EH (cell line): ENCODE measurements around the gene PLXNA2.

Source experiments
- DNase-seq: peaks from one replicate; pipeline ENCODE4 v3.0.0-alpha.2; 2015; ENCODE audit warnings: low read depth

Gene PLXNA2

DNA sequence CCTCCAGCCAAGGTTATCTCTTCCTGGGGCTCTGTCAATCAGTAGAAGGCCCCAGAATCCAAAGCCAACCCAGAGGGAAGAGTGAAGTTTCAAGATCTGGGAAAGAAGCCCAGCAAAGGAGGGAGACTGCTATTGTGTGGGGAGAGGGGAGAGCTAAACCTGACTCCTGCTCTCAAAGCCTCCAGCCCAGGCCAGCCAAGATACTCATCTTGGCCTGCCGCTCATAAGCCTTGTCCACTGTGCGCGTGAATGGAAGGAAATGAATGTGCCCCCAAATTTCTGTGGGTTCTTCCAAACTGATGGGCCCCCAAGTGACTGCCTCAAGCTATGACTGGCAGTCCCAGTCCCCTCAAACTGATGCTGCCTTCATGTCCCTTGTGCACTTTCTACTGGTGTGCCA lies 2.0 kb downstream of the PLXNA2 start:
- no peak for DNase-seq

DNA sequence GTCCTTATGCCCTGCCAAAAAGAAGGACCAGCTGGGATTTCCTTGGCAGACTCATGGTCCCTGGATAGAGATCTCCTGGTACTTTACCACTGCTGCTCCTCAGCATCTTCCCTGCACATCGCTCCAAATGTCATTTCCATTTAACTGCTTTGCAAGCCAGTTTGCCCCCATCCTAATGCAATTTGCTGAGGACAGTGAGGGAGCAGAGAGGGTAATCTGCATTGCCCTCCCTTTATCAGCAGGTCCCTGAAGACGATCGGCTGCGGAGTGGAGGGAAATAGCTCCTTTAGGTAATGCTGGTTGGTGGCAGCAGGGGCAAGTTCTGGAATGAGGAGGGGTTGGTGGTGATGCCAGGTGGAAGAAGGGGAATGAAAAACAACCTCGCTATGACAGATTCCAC lies 2.7 kb downstream of the PLXNA2 start:
- DNase-seq = no peak

DNA sequence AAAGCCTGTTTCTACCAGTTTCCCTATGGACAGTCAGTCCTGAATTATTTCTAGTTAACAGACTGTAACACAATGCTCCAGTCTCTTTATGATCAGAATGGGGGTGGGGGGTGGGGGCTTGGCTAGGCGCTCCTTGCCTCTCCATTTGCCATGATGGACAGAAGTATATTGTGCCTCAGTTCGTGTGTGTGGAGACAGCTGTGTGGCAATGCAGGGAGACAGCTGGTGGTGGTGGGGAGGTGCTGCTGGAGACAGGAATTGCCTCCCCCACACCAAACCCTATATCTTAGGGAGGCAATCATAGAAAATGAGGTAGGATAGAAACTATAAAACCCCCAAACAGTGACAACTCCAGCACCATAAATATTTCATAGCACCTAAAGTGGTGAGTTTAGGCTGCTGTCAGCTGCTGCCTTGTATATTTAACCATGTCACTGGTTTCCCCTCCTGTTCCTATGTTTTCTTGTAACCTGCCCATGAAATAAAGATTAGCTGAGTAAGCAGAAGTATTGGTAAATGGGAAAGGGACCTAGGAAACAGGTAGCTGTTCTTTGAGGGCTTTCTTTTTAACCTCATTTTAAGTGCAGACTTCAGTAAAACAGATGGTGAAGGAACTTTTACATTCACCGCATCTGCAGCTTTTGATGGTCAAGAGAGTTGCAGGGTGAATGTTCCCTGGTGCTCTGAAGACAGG lies 3.4 kb downstream of the PLXNA2 start:
- DNase-seq = no peak

DNA sequence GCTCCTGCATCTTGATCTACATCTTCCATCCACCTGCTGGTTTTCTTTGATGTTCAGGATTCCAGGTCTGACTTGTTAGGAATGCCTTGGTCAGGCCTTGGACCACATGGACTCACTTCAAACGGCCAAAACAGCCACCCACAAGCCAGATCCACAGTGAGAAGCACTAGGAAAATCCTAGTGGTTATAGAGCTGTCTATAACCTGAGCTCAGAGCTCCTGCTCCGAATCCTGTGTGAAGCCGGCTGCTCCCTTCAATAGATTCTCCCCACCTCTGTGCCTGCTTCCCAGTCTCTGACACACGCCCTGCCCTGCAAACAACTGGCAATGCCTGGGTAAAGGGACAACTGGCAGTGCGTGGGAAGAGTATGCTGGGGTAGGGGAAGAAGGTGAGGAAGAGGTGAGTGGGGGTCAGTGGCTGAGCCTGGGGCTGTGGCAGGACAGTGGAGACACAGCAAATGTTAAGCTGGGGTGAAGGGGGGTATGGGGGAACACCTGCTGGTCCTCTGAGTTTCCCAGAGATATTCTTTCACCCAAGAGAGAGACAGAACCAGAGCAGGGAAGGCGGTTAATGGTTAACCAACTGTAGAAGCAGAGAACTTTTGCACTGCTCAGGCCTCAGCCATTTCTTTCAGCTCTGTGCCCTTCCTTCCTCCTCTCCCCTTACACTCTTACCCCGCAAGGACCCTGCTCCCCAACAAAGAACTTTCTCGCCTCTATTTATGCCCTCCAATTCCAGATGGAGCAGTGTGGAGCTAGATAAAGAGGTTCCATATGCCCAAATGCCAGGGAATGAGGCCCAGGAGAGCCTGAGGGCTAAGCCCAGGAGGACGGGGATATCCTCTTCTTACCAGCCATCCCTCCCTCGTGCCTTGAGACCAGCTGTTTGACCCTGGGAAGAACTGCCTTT lies 4.5 kb downstream of the PLXNA2 start:
- no peak for DNase-seq

DNA sequence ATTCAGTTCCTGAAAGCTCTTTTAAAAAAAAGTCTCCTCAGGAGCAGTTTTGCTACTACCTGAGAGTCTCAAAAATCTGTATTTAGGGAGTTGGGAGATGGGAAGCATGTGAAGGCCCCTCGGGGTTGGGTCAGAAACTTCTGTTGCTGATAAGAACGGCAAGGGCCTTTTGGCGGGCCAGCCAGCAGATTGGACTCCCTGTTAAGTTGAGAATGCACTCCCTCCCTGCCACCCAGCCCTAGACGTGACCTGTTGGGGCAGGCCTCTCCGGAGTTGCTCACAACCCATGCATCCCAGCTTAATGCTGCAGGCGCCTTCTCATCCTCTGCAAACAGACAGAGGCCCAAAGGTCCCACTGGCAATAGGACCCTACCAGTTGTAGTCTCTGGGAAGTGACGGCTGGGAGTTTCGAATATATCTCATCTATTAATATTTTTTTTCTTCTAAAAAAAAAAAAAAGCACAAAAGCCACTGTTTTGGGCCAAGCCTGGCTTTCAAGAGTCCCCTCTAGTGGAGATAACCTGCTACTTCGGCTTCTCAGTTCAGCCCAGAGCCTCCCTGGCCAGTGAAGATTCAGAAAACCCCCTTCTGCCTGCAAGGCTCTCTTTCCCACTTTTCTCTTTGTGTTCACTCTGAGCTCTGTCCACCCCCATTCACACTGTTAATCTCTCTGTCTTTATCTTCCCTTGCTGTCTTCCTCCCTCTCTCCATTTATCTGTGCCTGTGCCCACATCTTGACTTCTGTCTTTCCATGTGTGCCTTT lies 5.3 kb downstream of the PLXNA2 start:
- DNase-seq = peak; percentile 64

DNA sequence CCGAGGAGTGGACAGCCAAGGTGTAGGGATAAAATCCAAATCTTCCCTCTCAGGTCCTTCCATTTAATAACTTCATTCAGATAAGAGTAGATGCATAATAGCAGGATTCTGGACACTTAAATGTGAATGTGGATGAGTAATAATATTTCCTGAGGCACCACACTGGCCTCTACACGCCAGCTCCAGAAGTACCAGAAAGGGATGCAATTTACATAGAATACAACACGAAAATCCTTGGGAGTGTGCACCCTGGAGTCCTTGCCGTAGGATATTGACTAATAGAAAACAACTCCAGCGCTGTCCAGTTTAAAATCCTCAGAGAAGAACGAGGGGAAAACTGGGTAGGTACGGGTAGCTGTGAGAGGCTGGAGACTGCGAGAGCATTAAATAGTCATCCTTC lies 6.9 kb downstream of the PLXNA2 start:
- no peak for DNase-seq

DNA sequence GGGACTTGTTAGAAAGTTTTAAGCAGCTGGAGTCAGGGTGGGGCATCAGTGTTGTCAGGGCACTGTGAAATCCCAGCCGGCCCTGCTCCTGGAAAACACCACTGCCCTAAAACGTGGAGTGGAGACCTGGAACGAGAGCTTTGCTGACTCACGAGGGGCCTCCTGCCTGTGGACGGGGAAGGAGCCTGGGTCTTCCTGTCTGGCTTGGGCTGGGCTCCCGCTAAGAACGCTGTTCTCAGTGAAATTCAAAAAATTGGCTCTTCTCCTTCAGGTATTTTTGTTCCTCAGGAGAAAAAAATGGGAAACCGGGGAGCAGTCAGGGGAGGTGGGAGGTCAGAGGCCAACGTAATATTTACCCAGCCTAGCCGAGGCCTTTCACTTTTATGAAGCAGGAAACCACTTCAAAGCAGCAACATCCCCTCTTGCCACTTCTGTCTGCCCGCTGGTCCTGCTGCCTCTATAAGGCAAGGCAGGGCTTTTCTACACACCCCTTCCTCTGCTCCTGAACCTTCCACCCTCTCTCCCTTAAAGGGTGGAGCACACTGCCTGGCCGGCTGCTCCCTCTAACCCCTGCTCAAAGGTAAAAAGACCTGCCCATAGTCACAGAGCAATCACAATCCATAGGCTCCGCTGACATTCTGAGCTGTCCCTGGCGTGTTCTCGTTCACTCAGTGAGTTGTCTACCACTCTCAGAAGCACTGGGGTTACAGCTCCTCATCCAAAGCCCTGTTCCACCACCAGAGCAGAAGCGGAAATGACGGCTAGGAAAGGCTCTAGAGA lies 8.0 kb downstream of the PLXNA2 start:
- DNase-seq = peak; percentile 81

DNA sequence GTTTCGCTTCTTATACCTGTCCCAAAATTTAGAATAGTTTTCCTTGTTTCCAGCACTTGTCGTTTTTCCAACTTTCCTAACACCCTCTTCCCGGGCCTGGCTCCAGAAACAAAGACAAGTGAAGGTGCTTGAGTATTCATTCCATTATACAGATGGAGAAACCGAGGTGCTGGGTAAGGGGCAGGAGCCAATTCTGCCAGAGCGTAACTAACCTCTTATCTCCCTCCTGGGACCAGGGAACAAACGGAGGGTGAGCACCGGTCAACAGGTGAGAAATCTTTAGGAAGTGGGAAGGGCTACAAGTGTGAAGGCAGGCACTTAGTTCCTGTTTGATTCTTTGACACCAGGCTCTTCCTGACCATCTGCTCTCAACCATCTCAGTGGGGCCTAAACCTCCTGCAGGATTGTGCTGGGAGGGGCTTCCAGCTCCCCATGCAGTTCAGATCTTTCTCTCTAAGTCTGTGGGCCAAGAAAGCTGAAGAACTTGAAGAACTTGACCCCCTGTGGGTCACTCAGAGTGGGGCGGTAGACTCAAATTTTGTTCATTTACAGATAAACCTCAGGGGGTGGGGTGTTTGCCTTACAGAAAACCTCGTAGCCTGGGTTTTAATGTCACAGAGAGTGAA lies 8.7 kb downstream of the PLXNA2 start:
- DNase-seq = no peak

DNA sequence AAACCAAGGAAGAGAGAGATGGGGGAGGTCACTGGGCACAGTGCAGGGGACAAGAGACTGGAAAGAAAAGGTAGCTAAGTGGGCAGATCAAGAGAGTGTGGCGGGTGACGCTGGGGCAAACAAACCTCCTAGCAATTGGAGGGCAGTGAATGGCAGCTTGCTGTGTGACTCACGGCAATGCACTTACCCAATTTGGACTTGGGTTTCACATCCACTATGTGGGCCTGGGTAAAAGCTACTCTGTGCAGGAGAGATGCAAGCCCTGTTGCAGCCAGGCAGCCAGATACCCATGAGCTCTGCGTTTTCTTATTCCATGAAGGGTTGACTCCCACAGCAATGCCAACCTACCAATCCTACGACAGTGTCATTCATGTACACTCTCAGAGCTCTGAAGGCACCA lies 9.5 kb downstream of the PLXNA2 start:
- DNase-seq = no peak

DNA sequence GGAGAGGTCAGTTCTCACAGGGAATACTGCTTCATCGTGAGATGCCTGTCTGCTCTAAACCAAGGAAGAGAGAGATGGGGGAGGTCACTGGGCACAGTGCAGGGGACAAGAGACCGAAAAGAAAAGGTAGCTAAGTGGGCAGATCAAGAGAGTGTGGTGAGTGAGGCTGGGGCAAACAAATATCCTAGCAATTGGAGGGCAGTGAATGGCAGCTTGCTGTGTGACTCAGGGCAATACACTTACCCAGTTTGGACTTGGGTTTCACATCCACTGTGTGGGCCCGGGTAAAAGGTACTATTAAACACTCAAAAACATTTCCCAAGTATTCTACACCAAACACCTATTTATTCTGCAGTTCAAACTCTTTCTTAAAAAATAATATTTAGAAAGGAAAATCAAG lies 10.2 kb downstream of the PLXNA2 start:
- no peak for DNase-seq

DNA sequence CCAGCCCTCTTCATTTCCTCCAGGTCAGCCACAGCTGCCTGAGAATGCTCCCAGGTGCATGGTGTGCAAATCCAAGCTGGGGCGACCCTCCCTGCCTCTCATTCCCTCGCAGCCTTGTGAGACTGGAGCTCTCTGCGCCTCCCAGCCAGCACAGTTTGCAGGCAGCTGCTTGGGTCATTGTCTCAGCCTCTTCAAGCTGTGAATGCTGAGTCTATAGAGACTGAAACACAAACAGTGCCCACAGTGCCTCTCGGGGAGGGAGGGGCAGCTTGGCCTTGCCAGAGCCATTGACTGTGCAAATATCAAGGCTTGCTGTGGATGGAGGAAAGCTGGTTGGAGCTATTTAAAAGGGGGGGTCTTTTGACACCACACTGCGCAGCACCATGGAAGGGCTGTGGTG lies 10.6 kb downstream of the PLXNA2 start:
- DNase-seq = no peak

DNA sequence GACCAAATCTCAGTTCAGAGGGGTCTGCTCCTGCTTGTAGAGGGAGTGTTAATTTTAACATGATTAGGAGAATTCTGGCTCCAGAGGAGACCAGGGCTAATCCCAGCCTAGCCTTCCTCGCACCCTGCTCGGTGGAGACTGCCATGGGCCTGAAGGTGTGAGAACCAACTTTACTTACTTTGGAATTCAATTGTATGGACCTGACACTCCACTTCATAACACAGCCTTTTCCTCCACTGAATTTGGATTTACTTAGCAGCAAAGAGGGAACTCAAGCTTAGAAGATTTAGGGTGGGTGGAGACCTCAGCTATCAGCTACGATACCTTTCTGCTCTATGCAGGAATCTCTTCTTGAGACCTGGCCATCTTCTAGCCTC lies 11.5 kb downstream of the PLXNA2 start:
- DNase-seq = no peak

DNA sequence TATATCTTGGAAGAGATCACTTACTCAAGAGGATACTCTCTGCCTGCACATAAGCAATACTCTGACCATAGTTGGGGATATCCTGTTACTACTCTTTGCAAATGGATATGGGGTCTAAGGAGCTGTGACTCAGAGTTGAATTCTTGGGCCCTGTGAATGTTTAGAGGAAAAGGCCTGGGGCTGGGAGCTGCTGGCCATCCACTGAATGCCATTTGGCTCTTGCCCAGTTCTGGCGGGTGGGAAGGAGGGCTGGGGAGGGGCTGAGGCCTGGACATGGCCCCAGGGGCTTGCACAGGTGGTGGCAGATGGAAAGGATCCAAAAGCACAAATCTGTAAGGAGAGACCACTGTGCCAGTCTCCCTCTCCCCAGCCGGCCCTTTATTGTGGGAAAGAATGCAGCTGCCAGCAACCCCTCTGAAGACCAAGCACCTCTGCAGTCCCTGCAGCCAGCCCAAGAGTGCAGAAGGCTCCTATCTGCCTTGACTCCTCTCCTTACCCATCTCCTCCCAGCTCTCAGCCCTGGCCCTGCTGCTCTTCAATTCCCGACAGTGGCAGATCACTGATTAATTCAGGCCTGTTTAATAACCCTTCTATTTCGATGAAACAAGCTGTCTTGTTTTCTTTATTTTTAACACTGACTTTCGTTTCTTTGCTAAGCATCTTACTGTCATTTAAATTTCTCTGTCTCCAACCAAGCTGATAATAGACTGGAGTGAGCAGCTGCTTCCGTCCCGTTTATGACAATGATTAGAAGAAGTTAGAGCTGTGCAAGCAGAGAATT lies 12.1 kb downstream of the PLXNA2 start:
- DNase-seq = peak; percentile 93

DNA sequence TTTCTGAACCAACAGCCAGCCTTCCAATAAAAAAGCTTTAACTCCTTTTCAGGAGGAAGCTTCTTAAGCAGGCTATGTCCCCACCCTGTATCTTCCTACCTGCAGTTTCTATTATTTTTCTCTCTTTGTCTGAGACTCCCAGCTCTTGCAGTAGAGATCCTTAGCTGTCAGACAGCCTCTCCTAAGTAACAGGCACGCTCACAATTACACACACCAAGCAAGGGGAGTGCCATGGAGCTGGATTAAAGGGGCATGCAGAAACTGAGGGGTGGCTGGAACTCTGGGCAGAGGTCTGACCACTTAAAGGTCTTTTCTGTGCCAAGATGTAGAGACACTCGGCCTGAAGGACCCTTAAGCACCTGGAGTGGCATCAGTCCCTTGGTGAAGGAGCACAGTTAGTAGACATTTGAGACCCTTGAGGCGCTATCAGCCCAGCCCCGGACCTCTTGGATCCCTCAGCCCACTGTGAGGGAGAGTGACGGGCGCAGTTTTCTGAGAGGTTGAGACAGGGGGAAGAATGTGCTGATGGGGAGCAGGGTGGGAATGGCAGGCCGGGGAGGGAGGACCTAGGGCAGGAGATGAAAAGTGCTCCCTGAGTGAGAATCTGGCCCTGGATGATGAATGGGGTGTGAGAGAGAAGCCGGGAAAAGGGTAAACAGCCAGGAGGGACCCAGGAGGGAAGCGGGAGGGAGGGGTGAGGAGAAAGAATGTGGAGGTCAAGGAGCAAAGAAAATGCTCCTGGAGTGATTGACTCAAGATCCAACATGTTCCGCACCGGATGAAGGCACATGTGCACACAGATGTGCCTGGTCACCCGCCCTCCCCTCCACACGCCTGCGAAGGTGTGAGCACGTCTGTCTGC lies 13.3 kb downstream of the PLXNA2 start:
- DNase-seq = no peak

DNA sequence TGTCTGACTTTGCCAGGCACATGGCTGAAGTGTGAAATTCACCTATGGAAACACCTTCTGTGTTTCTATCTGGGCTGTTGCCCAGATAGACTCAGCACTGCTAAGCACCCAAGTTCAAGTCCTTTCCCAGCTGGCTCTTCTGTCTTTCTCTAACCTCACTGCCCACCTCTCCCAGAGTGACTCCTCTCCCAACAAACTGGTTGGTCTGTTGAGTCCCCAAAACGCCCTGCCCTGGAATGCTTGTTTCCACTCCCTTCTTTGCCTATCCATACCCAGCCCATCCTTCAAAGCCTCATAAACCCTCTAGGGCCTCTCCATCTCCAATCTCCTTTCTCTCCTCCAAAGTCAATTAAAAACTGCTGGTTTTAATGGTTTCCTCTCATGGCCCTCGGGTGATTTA lies 15.6 kb downstream of the PLXNA2 start:
- DNase-seq = no peak

DNA sequence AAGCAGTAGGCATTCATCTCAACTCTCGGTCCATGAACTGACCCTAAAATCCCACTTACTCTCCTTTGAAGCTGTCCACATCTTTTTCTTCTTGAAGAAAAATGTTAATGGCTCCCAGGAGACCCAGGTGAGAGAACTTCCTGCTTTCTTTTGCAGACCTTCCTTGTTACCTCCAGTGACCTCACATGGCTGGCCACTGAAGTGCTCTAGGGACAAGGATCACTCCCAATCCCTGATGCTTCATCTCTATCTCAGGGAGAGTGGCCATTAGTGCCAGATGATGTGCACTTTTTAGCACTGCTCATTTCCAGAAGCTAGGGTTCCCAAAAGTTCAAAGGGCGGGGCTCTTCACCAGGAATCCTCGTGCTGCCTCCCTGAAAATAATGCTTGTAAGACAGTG lies 16.2 kb downstream of the PLXNA2 start:
- no peak for DNase-seq

DNA sequence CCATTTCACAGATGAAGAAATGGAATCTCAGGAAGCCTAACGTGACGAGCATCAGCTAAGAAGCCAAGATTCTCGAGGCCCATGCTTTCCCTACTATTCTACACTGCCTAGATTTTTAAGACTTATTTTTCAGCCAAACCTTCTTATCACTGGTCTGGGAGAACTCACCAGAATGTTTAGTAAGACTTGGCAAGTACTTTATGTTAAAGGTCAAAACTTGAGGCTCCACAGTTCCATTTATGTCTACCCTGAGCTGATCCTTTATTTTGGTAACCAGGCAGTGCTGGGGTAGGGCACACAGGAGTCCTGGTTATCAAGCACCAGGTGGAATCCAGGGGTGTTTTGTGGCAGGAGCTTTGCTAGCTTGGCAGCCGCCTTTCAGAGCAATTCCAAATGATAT lies 16.8 kb downstream of the PLXNA2 start:
- no peak for DNase-seq

DNA sequence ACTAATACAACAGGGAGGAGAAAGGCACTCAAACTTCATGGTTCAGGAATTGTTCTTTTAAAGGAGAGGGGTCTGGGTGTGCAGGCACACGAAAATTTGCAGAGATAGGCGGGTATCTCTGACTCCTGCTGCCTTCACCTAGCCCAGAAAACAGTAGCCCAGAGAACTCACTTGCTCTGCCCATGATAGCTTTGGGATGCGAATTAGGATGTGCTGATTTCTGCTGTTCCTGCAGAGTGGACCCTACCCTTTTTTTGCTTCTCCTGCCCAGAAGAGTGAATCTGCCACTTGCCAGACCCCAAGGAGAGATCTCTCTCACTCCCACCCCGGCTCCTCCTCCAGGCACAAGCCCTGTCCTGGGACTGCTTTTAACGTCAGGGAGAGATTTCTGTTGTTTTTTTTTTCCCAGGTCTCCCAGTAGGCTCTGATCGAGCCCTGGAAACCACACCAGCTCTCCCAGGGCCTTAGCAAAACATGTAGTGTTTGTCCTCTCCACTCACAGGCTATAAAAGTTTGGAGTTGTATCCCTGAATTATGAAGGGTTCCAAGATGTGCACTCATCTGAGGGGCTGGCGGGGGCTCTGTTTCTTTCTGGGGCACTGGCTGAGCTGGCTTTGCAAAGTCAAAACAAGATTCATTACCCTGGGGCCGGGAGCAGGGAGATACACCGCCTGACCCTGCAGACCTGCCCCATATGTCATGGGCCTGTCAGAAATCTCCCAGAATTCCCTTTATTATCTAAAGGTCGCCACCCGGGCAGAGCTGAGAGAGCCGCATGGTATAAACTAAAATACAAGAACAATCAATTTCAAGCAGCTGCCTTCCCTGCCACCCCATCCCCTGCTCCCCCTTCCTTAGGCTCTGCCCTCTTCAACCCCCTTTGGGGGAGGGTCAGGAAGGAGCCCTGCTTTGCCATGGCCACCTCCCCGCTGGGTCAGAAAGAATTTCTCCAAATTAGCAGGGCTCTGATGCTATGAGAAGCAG lies 17.9 kb downstream of the PLXNA2 start:
- DNase-seq = peak; percentile 40
